OCI-LY1 (cell line): ENCODE data around the gene VMP1.

Experiments used
- EZH2 ChIP-seq: fragments of 200-600 bp; sonication (generic), shearing (Covaris generic); IDR thresholded peaks from 2 replicates; pipeline ENCODE4 v1.8.0; 2017; ENCODE audit warnings: borderline replicate concordance, mixed run types, mild to moderate bottlenecking, antibody characterized with exemption, low read length, moderate library complexity, mixed read lengths
- TF ChIP-seq, protein P1 (sequence below): fragments of 200-600 bp; sonication (generic), shearing (Covaris generic); IDR thresholded peaks from 2 replicates; pipeline ENCODE4 v1.5.1; 2017; ENCODE audit warnings: mild to moderate bottlenecking, antibody characterized with exemption, low read length, moderate library complexity, mixed read lengths

DNA sequence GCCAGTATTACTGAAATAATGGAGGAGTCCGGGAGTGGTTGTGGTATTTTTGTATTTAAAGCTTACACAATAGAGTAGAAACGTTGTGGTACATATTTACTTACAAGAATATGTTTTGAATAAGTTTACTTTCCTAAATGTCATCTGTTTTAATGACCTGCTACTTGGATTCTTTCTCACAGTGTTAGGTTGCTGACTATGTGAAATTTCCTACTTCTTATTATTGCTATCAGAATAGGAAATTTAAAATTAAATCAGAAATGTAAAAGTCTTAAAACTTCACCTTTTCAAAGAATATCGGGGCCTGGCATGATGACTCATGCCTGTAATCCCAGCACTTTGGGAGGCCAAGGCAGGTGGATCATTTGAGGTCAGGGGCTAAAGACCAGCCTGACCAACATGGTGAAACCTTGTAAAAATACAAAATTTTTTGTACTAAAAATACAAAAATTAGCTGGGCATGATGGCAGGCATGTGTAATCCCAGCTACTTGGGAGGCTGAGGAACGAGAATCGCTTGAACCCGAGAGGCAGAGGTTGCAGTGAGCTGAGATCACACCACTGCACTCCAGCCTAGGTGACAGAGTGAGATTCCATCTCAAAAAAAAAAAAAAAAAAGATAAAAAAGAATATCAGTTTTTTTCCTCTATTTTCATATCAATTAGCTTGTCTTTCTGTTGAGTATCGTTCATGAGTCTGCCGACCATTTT, 77.8 kb downstream of the VMP1 start:
- TF ChIP-seq EZH2, result no peak
- TF ChIP-seq, protein P1, sequence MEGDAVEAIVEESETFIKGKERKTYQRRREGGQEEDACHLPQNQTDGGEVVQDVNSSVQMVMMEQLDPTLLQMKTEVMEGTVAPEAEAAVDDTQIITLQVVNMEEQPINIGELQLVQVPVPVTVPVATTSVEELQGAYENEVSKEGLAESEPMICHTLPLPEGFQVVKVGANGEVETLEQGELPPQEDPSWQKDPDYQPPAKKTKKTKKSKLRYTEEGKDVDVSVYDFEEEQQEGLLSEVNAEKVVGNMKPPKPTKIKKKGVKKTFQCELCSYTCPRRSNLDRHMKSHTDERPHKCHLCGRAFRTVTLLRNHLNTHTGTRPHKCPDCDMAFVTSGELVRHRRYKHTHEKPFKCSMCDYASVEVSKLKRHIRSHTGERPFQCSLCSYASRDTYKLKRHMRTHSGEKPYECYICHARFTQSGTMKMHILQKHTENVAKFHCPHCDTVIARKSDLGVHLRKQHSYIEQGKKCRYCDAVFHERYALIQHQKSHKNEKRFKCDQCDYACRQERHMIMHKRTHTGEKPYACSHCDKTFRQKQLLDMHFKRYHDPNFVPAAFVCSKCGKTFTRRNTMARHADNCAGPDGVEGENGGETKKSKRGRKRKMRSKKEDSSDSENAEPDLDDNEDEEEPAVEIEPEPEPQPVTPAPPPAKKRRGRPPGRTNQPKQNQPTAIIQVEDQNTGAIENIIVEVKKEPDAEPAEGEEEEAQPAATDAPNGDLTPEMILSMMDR, result no peak
